Measurements from ENCODE around the gene SRL. TPM values are rescaled to one million over a fixed set of nuclear protein-coding genes. Genes with fewer than 3 reads are reported as not detected.

The SRL gene
- total and polyA plus RNA-seq, 11 donors, result 218 to 760 (median 491) TPM

DNA sequence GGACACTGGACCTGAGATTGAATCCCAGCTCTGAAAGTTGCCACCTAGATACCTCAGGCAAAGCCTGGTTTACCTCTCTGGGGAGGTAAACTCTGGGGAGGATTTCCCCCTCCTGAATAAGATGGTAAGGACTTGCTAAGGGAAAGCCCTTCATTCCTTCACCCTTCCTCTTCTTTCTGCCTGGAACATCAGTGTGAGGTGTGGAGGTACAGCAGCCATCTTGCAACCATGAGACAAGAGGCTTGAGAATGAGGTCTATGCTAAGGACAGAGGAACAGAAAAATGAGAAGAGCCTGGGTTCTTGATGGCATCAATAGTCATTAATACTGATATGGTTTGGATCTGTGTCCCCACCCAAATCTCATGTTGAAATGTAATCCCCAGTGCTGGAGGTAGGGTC lies 101.9 kb downstream of the SRL start:
- TF ChIP-seq, protein P1, sequence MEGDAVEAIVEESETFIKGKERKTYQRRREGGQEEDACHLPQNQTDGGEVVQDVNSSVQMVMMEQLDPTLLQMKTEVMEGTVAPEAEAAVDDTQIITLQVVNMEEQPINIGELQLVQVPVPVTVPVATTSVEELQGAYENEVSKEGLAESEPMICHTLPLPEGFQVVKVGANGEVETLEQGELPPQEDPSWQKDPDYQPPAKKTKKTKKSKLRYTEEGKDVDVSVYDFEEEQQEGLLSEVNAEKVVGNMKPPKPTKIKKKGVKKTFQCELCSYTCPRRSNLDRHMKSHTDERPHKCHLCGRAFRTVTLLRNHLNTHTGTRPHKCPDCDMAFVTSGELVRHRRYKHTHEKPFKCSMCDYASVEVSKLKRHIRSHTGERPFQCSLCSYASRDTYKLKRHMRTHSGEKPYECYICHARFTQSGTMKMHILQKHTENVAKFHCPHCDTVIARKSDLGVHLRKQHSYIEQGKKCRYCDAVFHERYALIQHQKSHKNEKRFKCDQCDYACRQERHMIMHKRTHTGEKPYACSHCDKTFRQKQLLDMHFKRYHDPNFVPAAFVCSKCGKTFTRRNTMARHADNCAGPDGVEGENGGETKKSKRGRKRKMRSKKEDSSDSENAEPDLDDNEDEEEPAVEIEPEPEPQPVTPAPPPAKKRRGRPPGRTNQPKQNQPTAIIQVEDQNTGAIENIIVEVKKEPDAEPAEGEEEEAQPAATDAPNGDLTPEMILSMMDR (IDR thresholded peaks at IDR 0.05), result no peak
- no peak for TF ChIP-seq POLR2A (IDR thresholded peaks at IDR 0.05)
- Histone ChIP-seq H3K36me3 (no peaks in the 10 kb centered on the region), H3K27me3 (no peaks in the 10 kb centered on the region), H3K4me3 (no peak overlapping the region), H3K27ac (no peak overlapping the region), H3K9me3 (no peaks in the 10 kb centered on the region), H3K4me1 (no peaks in the 10 kb centered on the region)
- ATAC-seq (no peak), DNase-seq (peak in 1 of 5 donors; percentile 3)
- intact Hi-C loops (cut with DNase I), result no loop called here

Other genes starting within 250 kb of the SRL start
- gene ADCY9, start 125.6 kb downstream of the SRL start, total RNA-seq, result 10 to 100 TPM; 39.5 to 85.8 (median 45.3) TPM
- 10 to 100 TPM; 11.8 to 42.9 TPM for gene ADCY9, start 125.6 kb downstream of the SRL start, polyA plus RNA-seq
- gene TFAP4, start 30.9 kb upstream of the SRL start, total RNA-seq, result 1 to 10 TPM; 1.7 to 5.5 (median 3.3) TPM
- 1 to 10 TPM; 2.5 to 3.1 TPM for gene TFAP4, start 30.9 kb upstream of the SRL start, polyA plus RNA-seq
- 10 to 100 TPM in 7 of 9 donors, 1 to 10 TPM in 2; 7.6 to 23.4 (median 12.7) TPM for gene GLIS2, start 74.0 kb upstream of the SRL start, total RNA-seq
- 10 to 100 TPM in 1 of 2 donors, 1 to 10 TPM in 1; 7.7 to 14.2 TPM for gene GLIS2, start 74.0 kb upstream of the SRL start, polyA plus RNA-seq
- gene PAM16, start 109.2 kb upstream of the SRL start, total RNA-seq, result 10 to 100 TPM; 32.7 to 96.9 (median 60.9) TPM
- 100 to 1,000 TPM; 109 to 210 TPM for gene PAM16, start 109.2 kb upstream of the SRL start, polyA plus RNA-seq
- gene VASN, start 129.8 kb upstream of the SRL start, total RNA-seq, result 10 to 100 TPM in 3 of 9 donors, 1 to 10 TPM in 6; 3.8 to 20.0 (median 6.2) TPM
- gene VASN, start 129.8 kb upstream of the SRL start, polyA plus RNA-seq, result 10 to 100 TPM in 1 of 2 donors, 1 to 10 TPM in 1; 6.1 to 14.9 TPM
- 10 to 100 TPM in 5 of 9 donors, 1 to 10 TPM in 4; 7.2 to 39.7 (median 10.1) TPM for gene CORO7, start 174.5 kb upstream of the SRL start, total RNA-seq
- 10 to 100 TPM in 1 of 2 donors, 1 to 10 TPM in 1; 9.7 to 12.8 TPM for gene CORO7, start 174.5 kb upstream of the SRL start, polyA plus RNA-seq
- gene DNAJA3, start 183.8 kb upstream of the SRL start, total RNA-seq, result 10 to 100 TPM; 47.5 to 88.4 (median 59.7) TPM
- 10 to 100 TPM; 47.4 to 81.8 TPM for gene DNAJA3, start 183.8 kb upstream of the SRL start, polyA plus RNA-seq
- 10 to 100 TPM; 12.0 to 47.5 (median 23.4) TPM for gene NMRAL1, start 232.5 kb upstream of the SRL start, total RNA-seq
- 10 to 100 TPM; 25.4 to 28.0 TPM for gene NMRAL1, start 232.5 kb upstream of the SRL start, polyA plus RNA-seq
- gene HMOX2, start 234.3 kb upstream of the SRL start, total RNA-seq, result 100 to 1,000 TPM in 5 of 9 donors, 10 to 100 TPM in 4; 60.6 to 250 (median 117) TPM
- gene HMOX2, start 234.3 kb upstream of the SRL start, polyA plus RNA-seq, result 100 to 1,000 TPM; 113 to 245 TPM

Data from heart left ventricle (tissue), 16 donors.